Dermis microvascular lymphatic vessel endothelial cell (primary cell): ENCODE data around the gene NOL9. TPM values are rescaled to one million over a fixed set of nuclear protein-coding genes. Genes with fewer than 3 reads are reported as not detected.

Experiments
- DNase-seq, 2 donors: peaks; one replicate each; pipeline versions ENCODE4 v3.0.0 to v3.0.0-alpha.2; 2010; ENCODE audit warnings: low read depth in 2 of 2
- total RNA-seq: library from RNA; depleted of rRNA; stranded (reverse); fragments of >200 nt; gene quantifications from 2 replicates; pipeline ENCODE4 v1.2.1, GENCODE V29; 2014

The NOL9 gene
- total RNA-seq, 1 donor from 2014 or later, result 17.7 TPM

DNA sequence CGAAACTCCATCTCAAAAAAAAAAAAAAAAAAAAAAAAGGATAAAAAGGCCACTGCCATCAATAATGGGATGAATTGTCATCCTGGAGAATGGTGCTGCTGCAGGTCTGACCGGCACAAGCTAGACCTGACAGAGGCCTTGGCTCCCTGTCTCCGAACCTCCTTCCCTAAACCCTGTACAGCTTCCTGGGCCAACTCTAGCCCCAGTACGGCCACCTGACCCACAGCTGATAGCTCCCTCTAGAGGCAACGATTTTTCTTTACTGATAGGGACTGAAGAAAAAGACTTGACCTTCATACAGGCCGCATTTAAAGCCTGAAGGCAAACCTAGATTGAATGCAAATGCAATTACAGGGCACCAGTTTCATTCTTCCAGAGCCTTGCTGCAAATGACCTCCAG is 30.7 kb downstream of the NOL9 start:
- peak; percentile 29 to 59 for DNase-seq

DNA sequence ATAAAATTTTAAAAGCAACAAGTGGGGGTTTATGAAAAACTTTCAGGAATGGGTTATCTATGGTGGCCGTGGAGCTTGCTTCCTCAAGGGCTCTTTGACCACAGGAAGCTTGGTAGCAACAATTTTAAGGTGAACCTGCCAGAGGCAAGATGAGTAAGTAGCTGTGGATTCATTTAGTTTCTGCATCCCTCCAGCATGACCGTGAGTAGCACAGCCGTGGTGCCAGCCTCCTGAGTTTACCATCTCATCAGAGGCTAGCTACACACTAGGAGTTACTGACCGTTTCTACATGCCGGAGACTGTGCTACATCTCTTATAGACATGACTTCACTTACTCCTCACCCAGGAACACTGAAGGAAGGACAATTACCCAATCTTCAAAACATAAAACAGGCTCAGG is 32.8 kb downstream of the NOL9 start:
- DNase-seq, result no peak

- no peak for DNase-seq
Observed at GRCh38 chr1:6519935-6520671, 34.2 kb downstream of the NOL9 start.

DNA sequence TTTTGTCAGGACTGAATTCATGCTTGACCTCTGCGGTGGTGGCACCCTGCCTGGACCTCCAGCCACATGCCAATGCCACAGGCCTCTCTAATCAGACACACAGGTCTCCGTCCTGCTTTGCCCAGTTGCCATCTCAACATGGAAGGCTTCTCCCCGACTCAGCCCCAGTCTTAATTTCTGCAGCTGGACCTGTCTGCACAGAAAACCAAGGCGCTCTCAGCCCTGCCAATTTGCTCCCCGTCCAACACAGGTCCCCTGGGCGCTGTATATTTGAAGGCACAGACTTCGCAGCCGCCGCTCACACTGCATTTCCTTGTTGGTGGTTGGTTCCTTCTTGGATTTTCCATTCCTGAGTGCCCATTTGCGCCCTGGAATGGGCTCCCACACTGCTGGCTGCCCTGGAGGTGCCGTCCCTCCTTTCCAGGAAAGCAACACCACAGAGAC is 34.8 kb downstream of the NOL9 start:
- no peak for DNase-seq

- no peak for DNase-seq
Observed at GRCh38 chr1:6517435-6517851, 36.9 kb downstream of the NOL9 start.

GRCh38 chr1:6515771-6516170 is 38.5 kb downstream of the NOL9 start:
- no peak for DNase-seq

- DNase-seq, result no peak
Observed at GRCh38 chr1:6513320-6513801, 41.0 kb downstream of the NOL9 start.

GRCh38 chr1:6512908-6513280 is 41.4 kb downstream of the NOL9 start:
- DNase-seq, result no peak

GRCh38 chr1:6512245-6512907 is 41.9 kb downstream of the NOL9 start:
- no peak for DNase-seq

GRCh38 chr1:6511561-6512244 is 42.6 kb downstream of the NOL9 start:
- DNase-seq, result no peak

DNA sequence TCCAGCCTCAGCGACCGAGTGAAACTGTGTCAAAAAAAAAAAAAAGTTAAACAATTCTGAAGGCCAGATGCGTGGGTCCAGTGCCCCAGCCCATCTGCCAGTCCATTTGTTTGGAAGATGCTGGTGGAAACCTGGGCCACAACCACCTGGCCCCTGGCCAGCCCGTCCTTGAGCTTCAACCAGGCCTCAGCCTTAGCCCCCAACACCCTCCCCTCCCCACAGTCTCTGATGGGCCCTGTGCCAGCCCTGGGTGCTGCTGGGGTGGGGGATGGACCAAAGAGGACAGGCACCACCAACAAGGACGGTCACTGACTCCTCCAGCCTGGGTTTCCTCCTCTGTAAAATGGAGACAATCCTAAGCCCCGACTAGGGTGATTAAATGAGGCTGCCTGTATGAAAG is 43.3 kb downstream of the NOL9 start:
- no peak for DNase-seq

DNA sequence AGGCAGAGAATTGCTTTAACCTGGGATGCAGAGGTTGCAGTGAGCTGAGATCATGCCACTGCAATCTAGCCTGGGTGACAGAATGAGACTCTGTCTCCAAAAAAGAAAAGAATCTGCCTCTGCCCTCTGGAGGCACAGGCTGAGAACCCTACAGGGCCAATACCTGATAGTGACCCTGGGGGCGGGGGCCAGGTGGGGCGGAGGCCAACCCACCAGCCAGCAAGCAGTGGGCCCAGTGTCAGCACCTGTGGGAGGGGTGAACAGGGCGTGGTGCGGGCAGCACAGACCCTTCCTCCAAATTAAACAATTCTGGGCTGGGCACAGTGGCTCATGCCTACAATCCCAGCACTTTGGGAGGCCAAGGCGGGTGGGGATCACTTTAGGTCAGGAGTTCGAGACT is 43.8 kb downstream of the NOL9 start:
- no peak for DNase-seq

GRCh38 chr1:6509919-6510291 is 44.4 kb downstream of the NOL9 start:
- DNase-seq, result no peak

GRCh38 chr1:6509220-6509918 is 44.9 kb downstream of the NOL9 start:
- no peak for DNase-seq

DNA sequence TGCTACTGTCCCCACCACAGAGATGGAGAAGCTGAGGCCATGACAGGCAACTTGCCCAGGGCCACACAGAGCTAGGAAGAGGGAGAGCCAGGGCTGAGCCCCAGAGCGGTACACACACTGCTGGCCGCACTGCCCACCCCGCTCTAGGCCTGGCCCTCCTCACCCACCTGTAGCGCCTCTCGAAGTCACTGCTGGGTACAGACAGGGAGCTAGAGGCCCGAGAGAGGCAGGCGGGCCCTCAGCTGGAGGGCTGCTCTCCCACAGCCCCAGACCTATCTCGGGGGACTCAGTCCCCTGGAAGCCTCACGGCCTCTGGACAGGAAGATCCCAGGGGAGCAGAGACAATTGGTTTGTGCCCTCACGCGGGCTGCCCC is 45.5 kb downstream of the NOL9 start:
- no peak for DNase-seq

- DNase-seq, result no peak
Observed at GRCh38 chr1:6508154-6508815, 46.0 kb downstream of the NOL9 start.

- no peak for DNase-seq
Observed at GRCh38 chr1:6507461-6507911, 46.8 kb downstream of the NOL9 start.

DNA sequence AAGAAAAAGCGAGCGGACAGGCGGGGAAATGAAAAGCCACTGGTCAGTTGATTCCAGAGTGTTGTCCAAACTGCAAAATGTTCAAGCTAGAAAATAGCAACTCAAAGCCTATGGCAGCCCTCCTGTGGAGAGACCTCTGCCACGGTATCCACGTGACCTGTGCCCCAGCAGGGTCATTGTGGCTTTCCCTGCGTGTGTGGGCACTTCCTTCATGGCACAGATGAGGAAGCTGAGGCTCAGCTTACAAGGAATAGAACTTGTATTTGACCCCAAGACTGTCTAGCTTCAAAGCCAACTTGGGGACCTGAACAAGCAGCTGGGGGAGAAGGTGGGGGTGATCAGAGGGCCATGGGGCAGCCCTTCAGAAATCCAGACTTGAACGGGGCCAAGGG is 47.3 kb downstream of the NOL9 start:
- no peak for DNase-seq

GRCh38 chr1:6506210-6507036 is 47.9 kb downstream of the NOL9 start:
- no peak for DNase-seq

- DNase-seq, result no peak
Observed at GRCh38 chr1:6505367-6506209, 48.7 kb downstream of the NOL9 start.
